Hepatocyte (in vitro differentiated cells): ENCODE data around the gene POTEC.
"Not testable (repeated sequence)": the region's sequence is repeated elsewhere in the genome, so short reads cannot be mapped to it uniquely, and the experiment has no call there.

Source experiments
- EZH2 ChIP-seq: fragments of 200-600 bp; sonication (generic); IDR thresholded peaks from 2 replicates; pipeline ENCODE4 v1.6.1; 2016; ENCODE audit warnings: antibody characterized with exemption, mild to moderate bottlenecking, borderline replicate concordance
- TF ChIP-seq, protein P1 (sequence below): fragments of 200-600 bp; sonication (generic); IDR thresholded peaks from 2 replicates; pipeline ENCODE4 v1.5.1; 2016; ENCODE audit warnings: antibody characterized with exemption, mild to moderate bottlenecking; ENCODE audit not compliant: poor library complexity

DNA sequence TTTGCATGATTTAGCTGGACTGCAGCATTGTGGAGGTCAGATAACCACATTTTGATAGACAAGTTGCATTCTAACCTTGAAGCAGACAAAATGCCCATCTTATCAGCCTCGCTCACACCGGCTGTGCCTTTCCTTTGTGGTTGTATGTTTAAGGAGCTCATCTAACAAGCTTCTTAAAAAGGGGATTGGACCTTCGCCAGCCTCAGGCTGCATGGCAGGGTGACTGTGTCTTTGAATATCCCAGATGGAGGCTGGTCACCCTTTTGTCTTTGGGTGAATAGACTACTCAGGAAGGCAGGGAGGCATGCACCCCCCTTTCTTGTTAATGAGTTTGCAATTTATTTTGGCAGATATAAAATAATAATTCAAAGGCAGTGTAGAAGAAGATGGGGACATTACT lies 72.1 kb downstream of the POTEC start:
- TF ChIP-seq EZH2, result not testable (repeated sequence)
- TF ChIP-seq, protein P1, sequence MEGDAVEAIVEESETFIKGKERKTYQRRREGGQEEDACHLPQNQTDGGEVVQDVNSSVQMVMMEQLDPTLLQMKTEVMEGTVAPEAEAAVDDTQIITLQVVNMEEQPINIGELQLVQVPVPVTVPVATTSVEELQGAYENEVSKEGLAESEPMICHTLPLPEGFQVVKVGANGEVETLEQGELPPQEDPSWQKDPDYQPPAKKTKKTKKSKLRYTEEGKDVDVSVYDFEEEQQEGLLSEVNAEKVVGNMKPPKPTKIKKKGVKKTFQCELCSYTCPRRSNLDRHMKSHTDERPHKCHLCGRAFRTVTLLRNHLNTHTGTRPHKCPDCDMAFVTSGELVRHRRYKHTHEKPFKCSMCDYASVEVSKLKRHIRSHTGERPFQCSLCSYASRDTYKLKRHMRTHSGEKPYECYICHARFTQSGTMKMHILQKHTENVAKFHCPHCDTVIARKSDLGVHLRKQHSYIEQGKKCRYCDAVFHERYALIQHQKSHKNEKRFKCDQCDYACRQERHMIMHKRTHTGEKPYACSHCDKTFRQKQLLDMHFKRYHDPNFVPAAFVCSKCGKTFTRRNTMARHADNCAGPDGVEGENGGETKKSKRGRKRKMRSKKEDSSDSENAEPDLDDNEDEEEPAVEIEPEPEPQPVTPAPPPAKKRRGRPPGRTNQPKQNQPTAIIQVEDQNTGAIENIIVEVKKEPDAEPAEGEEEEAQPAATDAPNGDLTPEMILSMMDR, result not testable (repeated sequence)
